Erythroblast (primary cell): ENCODE results near the gene NUDT19.

Experiments
- GATA1 ChIP-seq: IDR thresholded peaks from 2 replicates; pipeline ENCODE4 v1.6.1; 2011; ENCODE audit warnings: low read depth, mild to moderate bottlenecking, control low read depth, low read length, moderate library complexity
- POLR2A ChIP-seq: IDR thresholded peaks from 2 replicates; pipeline ENCODE4 v1.6.1; 2011; ENCODE audit warnings: mild to moderate bottlenecking, low read length

DNA sequence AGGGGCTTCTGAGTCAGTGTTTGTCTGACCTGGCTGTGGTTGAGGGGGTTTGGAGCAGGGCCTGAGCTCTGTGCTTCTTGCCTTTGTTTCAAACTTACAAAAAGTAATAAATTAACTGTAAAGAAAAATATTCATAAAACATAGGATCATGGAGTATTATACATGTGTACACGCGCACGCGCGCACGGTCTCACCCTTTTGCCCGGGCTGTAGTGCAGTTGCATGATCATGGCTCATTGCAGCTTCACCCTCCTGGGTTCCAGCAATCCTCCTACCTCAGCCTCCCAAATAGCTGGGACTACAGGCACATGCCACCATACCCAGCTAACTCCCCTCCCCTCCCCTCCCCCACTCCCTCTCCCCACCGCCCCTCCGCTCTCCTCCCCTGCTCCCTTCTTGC lies 51.4 kb downstream of the NUDT19 start:
- TF ChIP-seq POLR2A = no peak
- no peak for TF ChIP-seq GATA1
